Measurements from ENCODE around the gene HS1BP3.

Gene HS1BP3

DNA sequence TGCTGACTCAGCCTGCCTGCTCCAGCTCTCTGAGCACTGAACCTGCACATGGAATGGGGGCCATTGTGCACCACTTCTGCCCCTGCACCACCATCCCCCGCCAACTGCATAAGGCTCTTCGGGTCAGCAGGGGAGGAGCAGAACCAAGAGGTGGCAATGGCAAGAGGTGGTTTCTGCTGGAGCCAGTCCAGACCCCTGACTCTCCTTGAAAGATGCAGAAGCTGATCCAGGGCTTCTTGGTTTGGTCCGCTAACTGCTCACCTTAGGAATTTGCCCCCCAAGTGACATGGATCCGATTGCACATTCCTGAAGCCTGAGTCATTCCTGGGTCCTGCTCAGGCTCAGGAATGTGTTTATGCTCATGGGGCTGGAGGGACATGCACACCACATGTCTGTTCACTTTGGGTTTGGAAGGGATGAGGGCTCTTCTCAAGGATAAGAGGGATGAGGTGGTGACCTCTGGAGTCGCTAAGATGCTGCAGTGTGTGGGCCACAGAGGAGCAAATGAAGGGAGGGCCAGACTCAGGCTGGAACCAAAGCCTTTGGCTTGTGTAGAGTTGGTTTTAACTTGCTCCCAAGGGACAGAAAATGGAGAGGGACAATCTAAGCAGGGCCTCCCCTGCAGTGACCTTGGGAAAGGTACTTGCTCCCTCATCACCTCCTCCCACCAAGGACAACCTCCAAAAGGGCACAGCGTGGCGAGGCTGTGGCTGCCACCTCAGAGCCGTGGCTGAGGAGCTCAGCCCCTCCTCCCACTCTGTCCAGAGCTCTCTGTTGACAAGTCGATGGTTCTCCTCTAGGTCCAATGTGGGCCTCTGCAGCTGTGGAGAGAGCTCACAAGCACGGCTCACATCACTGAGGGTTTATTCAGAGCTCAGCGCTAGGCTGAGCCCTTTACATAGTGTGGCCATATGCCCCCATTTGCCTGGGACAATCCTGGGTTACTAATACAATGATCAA lies 66.2 kb downstream of the HS1BP3 start:
- no peak for DNase-seq (ENCODE audit: low spot score)

DNA sequence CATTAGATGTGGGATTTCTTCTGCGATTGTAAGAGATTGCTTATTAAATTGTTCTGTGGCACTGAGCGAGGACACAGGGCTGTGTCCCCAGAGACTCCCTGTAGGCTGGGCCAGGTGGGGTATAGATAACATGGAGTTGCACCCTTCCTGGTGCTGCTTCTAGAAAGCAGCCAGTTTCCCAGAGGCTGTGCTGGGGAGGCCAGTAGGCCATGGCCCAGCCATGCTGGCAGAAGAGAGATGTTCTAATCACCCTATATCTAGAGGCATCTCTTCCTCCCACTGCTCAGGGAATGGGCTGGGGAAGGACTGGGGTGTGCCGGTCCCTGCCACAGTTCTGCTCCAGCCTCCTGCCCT lies 66.9 kb downstream of the HS1BP3 start:
- DNase-seq (ENCODE audit: low spot score): no peak

DNA sequence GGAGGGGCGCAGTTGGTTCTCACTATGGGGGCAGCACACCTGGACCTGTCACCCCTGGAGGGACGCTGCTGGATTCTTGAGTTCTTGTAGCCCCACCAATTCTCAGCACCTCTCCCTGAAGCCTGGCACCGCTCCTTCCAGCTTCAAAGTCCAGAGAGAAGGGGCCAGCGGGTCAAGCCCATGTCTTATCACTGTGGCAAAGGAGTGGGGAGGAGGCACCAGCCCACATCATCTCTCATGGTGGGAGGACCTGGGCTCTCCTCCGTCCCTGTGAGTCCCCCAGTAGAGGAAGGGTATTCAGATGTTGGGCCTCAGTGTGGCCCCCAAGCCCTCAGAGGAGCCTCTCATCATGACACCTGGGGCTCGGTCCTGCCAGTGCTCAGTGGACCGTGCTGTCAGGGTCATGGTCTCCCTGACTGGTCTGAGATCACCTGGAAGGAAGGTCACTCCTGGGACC lies 67.4 kb downstream of the HS1BP3 start:
- no peak for DNase-seq (ENCODE audit: low spot score)

DNA sequence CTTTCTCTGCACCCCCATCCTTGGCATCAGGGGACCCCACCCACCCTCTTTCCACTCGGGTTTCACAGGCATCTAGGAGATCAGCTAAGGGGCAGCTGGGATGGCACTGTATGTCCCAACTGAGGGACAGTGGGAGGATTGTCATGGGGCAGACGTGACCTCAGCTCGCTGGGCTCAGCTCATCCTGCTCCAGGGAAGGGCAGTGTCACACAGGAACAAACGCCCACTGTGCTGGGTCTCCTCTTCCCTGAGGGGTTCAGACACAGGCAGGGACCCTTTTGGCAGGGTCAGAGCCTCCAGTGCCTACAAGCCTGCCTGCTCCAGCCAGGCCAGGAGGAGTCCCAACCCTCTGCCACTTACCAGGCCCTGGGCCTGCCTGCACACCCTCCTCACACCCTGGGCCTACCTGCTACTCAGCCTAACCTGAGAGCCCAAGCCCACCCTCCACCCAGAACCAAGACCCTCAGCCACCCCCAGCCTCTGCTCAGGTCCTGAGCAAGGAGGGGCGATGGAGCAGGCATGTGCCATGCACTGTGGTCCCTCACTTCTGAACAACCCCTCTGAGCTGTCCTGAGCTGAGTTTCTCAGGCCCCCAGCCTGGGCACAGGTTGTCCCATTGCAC lies 68.2 kb downstream of the HS1BP3 start:
- DNase-seq (ENCODE audit: low spot score): no peak

DNA sequence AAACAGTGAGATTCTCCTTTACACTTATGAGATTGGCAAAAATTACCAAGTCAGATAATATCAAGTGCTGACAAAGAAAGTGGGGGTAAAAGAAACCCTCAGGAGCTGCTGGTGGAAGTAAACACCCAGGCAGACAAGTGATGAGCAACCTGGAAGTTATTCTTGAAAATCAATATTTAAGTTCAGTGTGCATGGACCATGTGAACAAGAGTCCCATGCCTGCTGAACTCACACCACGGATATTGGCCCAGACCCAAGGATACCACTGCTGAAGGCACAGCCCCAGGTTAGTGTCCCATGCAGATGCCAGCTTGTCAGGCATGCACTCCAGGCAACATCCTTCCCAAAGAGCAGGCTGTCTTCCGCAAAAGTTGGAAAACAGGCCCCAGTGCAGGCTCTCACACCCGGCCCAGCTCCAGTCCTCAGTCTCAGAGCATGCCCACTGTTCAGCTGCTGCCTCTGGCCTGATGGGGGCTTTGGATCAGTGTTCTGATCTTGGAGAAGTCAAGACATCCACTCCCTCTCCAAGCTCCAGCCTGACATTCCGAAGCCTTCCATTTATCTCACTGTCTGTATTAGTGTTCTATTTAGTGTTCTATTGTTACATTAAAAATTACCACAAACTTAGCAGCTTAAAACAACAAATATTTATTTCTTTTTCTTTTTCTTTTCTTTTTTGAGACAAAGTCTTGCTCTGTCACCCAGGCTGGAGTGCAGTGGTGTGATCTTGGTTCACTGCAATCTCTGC lies 70.0 kb downstream of the HS1BP3 start:
- DNase-seq (ENCODE audit: low spot score): peak; percentile 11

DNA sequence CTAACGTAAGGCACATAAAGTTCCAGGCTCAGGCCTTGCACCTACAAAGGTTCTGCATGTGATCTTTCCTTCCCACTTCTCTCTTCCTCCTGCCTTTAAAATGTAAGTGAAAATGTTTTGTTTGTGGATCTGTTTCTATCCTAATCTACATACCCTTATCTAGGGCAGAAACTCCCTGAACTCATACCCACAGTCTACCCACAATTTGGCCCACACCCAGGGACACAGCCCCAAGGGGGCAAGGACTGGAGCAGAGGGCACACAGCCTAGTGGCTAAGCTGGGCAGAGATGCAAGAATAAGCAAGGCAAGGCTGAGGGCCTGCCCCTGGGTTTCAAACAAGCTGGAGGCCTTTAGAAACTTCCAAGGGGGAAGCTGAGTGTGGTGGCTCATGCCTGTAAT lies 71.0 kb downstream of the HS1BP3 start:
- DNase-seq (ENCODE audit: low spot score): peak; percentile 57

DNA sequence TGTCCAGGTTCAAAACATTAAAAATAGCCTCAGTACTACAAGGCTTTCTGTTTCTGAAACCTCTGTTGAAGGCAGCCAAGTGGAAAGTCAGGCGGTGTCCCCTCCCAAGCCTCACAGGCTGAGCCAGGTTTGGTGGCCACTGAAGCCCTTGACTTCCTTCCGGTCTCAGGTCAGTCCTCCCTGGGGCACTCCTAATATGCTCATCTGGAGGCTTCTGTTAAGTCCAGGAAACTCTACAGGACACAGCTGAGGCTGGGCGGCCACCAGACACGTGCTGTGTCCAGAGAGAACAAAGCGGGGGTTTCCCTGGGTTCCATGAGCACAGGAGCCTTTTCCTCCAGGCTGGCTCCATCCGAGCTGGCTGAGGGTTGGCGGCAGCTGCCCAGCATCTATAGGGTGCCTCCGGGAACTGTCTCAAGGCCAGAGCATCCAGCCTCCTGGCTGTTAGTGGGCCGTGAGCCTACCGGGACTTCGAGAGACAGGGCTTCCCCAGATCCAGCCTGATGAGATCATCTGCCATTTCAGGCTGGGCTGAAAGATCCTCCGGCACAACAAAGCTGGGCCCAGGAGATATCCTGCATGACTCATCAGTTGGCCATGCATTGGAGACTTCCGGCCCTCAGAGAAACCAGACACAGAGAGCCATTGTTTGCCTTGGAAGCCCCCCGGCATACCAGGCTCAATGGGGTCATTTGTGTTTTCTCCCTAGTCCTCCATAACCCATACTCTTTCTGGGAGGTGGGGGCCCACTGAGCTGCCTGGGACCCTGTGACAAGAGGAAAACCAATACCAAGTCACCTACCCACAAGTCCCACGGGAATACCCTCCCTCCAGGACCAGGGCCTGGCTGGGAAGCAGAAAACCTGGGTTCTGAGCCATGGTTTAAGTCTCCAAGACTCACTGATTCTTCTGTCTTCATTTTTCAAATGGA lies 71.7 kb downstream of the HS1BP3 start:
- peak; percentile 68 for DNase-seq (ENCODE audit: low spot score)

DNA sequence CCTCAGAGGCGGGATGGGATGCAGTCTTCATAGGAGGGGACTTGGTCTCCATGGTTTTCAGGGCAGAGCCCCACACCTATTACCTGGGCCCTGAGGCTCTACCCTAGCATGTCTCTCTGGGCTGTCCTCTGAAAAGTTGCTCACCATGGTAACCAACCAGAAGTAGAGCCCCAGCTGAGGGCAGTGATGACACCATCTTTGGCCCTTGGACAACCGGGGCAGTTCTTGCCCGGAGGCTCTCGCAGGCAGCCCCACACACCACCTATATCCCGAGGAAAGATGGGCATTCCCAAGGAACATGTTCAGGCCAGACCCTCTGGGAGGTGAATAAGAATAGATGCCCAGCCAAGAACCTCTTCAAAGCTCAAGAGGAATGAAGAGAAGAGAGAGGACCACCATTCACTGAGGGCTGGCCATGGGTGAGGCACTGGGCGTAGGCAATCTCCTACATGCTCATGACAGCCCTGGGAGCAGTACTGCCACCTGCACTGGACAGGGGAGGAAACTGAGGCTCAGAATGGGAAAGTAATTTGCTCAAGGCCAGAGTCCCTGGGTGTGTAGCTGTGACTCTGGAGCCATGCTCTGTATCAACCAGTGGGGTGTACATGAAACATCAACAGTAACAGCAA lies 72.5 kb downstream of the HS1BP3 start:
- DNase-seq (ENCODE audit: low spot score): no peak

DNA sequence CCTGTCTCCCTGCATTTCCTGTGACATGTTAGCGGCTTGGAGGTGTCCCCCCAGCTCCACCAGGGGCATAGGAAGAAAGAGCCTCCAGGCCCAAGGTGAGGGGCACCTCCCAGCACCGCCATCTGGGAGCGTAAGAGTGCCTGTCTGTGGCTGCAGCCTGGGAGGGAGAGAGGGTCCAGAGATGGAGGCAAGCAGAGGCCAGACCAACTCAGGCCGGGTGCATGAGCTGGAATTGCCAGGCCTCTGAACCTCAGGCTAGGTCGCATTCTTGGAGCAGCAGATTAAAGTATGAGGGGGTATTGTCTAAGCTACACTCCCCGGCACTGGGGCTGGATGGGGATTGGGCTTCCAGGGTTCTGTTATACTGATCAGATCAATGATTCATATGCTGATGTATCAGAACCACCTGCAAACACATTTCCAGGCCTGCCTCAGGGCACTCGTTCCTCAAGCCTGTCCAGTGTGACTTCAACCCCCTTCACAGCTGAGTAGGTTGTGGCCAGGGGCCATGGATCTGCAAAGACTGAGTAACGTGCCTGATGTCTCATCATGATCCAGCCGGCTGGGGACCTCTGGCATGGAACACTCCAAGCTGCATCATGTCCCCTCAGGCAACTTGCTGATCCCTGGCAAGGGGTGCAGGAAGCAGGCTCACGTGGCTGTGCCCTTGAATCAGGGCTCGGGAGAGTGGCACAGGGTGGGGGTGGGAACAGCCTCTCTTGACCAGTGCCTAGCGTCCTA lies 73.2 kb downstream of the HS1BP3 start:
- no peak for DNase-seq (ENCODE audit: low spot score)

DNA sequence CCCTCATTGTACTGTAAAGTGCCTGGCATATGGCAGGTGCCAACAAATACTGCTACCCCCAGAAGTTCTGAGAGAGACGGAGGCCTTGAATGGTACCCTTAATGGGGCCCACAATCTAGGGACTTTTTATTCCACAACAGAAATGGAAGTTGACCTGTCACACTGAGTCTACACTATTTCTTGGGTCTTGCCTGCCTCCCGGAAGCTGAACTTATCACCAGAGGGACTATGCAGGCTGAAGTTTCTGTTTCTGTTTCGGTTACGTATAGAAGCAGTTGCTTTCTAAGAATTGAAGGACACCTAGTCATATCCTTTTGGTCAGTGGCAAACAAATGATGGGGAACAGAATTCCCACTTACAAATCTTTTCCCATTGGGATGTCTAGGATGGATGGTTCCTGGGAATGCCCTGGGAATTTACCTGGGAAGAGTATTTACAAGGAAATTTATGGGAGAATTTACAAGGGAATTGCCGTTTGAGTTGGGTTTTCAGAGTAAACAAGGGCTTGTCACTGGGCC lies 74.2 kb downstream of the HS1BP3 start:
- DNase-seq (ENCODE audit: low spot score): peak; percentile 59

DNA sequence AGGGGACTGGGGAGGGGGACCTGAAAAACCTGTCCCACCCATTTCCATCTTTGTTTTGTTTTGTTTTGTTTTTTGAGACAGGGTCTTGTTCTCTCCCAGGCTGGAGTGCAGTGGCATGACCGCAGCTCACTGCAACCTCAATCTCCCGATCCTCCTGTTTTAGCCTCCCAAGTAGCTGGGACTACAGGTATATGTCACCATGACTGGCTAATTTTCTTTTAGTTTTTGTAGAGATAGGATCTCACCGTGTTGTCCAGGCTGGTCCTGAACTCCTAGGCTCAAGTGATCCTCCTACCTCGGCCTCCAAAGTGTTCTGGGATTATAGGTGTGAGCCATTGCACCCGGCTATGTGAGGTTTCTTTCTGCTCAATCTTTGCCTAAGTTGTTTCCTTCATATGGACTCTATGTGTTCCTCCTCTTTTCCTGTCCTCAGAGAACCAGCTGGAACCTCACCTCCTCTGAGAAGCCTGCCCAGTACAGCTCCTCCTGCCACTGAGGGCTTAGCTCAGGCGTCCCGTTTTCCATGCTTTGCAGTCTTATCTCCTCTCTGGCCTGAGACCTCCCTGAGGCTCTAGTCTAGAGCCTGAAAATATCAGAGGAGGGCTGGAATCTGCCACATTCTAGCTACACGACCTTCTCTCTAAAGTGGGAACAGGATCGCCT lies 74.8 kb downstream of the HS1BP3 start:
- no peak for DNase-seq (ENCODE audit: low spot score)

DNA sequence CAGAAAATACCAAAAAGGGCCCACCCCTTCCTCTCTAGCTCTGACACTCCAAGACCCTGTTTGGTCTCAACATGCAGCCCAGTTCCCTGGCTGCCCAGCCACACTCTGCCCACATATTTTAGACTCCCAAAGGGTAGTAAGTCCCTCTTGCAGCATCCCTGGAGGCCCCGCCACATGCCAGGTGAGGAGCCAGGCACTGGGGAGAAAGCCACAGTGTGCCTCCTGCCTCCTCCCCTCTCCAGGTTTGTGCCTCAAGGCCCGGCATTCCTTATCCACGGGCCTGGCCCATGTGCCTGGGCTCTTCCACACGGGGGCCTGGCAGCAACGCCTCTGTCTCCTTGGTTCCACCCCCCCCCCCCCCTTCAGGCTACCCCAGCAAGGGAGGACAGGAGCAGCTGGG lies 75.5 kb downstream of the HS1BP3 start:
- no peak for DNase-seq (ENCODE audit: low spot score)

DNA sequence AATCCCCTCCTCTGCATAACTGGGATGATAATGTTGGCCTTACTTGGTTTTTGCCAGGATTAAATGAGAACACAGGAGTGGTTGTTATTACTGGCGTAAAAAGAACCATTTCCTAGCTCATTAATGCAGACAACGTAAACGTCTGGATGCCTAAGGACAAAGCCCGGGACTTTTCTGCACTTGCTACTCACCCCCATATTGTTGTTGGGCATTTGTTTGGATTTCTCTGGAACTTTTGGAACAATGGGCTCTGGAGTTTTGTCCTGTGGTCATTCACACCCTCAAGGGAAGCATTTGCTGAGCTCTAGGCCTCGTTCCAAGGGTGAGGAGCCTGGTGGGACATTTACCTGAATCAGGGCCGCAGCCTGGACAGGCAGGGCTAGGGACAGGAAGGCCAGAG lies 76.0 kb downstream of the HS1BP3 start:
- DNase-seq (ENCODE audit: low spot score): no peak

DNA sequence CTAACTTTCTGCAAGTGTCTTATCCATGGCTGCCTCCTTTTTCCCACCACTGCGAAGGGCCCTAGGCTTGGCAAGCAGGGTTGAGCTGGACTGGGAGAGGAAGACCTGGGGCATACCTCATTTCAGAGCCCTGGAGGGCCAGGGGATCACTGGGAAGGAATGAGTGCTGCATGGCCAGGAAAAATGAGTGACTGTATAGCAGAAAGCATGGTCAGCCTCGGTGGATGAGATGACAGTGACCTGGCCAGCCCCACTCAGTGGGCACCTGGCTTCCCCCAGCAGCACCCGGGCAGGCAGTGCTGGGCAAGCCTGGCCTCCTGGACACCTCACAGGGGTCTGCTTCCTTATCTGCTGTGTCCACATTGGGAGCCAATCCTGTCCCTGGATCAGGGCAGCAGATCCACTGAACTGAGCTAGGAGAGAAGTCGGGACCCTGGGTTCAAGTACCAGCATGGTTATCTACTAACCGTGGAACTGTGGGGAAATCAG lies 76.4 kb downstream of the HS1BP3 start:
- DNase-seq (ENCODE audit: low spot score): no peak

DNA sequence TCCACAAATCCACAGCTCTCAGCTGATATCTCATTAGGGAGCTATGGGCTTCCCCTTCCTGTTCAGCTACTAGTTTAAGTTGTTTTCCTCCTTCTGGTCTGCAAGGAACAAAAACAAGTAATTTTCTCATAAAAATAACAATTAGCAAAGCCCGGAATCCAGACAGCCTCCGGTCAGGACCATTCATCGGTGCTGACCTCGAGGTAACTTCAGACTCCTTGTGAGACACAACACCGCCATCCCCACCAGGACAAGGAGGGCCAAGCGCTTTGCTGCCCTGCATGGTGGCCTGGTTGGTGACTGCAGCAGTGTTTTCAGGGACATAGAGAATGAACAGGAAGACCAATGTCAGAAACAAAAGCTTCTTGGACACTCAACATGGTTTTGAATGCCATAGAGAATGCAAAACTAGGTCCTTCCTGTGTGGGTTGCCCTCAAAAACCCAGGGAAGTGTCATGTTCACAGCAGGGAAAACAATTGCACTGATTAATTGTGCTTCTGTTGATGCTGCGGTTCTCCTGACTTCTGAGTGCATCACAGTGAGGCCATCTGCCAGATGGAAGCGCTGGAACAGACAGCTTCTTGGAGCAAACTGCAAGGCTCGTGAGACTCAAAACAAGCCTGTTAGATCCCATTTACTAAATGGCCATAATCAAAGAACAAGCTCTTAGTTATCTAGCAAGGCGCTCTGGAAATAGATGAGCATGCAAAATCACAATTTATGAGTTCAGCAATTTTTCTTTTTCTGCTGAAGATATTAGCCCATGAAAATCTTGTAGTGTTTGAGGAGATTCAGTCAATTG lies 77.1 kb downstream of the HS1BP3 start:
- no peak for DNase-seq (ENCODE audit: low spot score)

DNA sequence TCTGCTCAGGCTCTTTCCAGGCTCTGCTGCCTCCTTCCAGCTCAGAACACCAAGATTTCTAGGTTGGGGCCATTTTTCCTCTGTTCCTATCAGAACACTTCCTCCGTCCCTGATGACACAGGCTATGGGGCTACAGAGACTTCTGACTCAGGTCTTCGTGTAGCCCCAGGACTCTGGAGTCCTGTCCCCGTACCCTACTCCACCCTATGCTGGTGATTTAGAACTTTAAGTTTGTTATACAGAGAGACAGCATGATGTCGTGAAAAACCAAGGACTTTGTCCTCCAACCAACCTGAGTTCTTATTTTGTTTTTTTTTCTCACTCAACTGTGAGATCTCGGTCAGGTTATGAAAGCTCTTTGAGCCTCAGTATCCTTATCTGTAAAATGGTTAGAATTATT lies 78.7 kb downstream of the HS1BP3 start:
- no peak for DNase-seq (ENCODE audit: low spot score)

DNA sequence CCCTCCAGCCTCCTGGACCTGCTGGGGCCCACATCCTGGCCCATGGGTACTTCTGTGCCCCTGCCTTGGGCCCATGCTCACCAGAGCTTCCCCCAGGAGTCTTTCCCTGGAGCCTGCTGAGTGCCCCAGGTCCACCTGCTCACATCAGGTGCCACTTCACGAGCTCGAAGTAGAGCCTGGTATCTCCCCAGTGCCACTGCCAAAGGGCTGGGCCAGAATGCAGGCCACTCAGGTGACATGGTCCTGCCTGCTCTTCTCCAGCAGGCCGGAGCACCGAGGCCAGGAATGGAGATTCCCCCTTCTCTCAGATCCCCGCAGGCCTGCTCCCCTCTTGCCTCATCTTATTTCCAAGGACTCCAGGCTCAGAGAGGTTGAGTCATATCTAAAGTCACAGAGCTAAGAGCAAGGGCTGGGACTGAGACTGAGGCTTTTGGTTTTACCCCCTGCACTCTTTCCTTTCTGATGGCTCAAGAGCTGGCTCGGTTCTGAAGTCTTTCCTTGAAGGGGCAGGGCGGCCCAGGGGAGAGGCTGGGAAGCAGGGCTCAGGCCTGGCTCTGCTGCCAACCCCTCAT lies 79.2 kb downstream of the HS1BP3 start:
- no peak for DNase-seq (ENCODE audit: low spot score)

DNA sequence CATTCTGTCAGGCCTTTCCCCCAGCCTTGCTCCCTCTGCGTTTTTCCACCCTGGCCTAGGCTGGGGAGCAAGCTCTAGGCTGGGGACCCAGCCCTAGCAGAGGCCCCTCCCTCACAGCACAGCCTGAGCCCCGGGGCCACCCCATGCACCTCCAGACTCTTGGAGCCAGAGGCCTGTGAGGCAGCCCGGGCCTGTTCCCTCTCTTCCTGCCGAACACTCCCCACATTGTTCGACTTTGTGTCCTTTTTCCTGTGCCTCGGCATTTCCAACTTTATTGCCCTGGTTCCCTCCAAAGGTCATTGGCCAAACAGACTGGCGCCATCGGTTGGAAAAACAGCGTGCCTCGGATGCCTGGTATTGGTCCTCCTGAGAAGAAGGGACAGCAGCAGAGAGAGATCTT lies 79.7 kb downstream of the HS1BP3 start:
- no peak for DNase-seq (ENCODE audit: low spot score)

All from hematopoietic multipotent progenitor cell treated with erythropoietin and hydrocortisone succinate and interleukin-3 and kit ligand, for 17 days (in vitro differentiated cells).